Liver (tissue), 9 donors: ENCODE measurements around the gene RBX1. TPM values are rescaled to one million over a fixed set of nuclear protein-coding genes. Genes with fewer than 3 reads are reported as not detected.

Experiments used
- DNase-seq: peaks from one replicate; pipeline ENCODE4 v3.0.0-alpha.2; 2017; ENCODE audit warnings: low spot score
- H3K27ac ChIP-seq, 2 donors: one replicate each; pipeline ENCODE4 v1.7.0; 2013; ENCODE audit warnings: inconsistent platforms in 2 of 2, low read length in 2 of 2, control low read depth in 1 of 2, low read depth in 1 of 2, mild to moderate bottlenecking in 1 of 2
- H3K27me3 ChIP-seq, 4 donors: one replicate each; pipeline versions ENCODE4 v1.6.1 to v1.7.0; 2013; ENCODE audit warnings: low read length in 3 of 4, inconsistent platforms in 1 of 4, mild to moderate bottlenecking in 1 of 4, moderate library complexity in 1 of 4; ENCODE audit not compliant: control insufficient read depth in 4 of 4, insufficient read depth in 4 of 4
- H3K36me3 ChIP-seq, 4 donors: one replicate each; pipeline versions ENCODE4 v1.6.1 to v1.7.0; 2013; ENCODE audit warnings: low read length in 3 of 4, mild to moderate bottlenecking in 3 of 4, low read depth in 1 of 4, moderate library complexity in 1 of 4; ENCODE audit not compliant: control insufficient read depth in 4 of 4, insufficient read depth in 3 of 4
- H3K4me1 ChIP-seq, 4 donors: one replicate each; pipeline versions ENCODE4 v1.6.1 to v1.7.0; 2013; ENCODE audit warnings: low read length in 3 of 4, mild to moderate bottlenecking in 3 of 4, moderate library complexity in 1 of 4; ENCODE audit not compliant: control insufficient read depth in 4 of 4, insufficient read depth in 4 of 4
- H3K4me3 ChIP-seq, 3 donors: one replicate each; pipeline versions ENCODE4 v1.6.1 to v1.7.0; 2013; ENCODE audit warnings: low read length in 3 of 3, control low read depth in 1 of 3, low read depth in 1 of 3, mild to moderate bottlenecking in 1 of 3
- H3K9ac ChIP-seq, 2 donors: one replicate each; pipeline ENCODE4 v1.7.0; 2013; ENCODE audit warnings: low read length in 2 of 2, mild to moderate bottlenecking in 2 of 2, moderate library complexity in 2 of 2, control low read depth in 1 of 2, low read depth in 1 of 2
- H3K9me3 ChIP-seq, 4 donors: one replicate each; pipeline versions ENCODE4 v1.6.1 to v1.7.0; 2013; ENCODE audit warnings: low read length in 3 of 4; ENCODE audit not compliant: control insufficient read depth in 4 of 4
- CTCF ChIP-seq: fragments of 150-350 bp; IDR thresholded peaks from 2 replicates; pipeline ENCODE4 v1.5.1; 2017; ENCODE audit warnings: improper control_type of control experiment, low read depth, low read length; ENCODE audit not compliant: missing input control
- EGR1 ChIP-seq, 2 donors: IDR thresholded peaks; 2 replicates each; pipeline ENCODE4 v1.6.1; 2016 to 2018; ENCODE audit warnings: antibody characterized with exemption in 2 of 2, low read depth in 2 of 2
- FOXA1 ChIP-seq: IDR thresholded peaks from 2 replicates; pipeline ENCODE4 v1.6.1; 2016; ENCODE audit warnings: antibody characterized with exemption
- FOXA2 ChIP-seq: IDR thresholded peaks from 2 replicates; pipeline ENCODE4 v1.6.1; 2016; ENCODE audit warnings: antibody characterized with exemption
- GABPA ChIP-seq, 2 donors: IDR thresholded peaks in 1 of 2; conservative IDR thresholded peaks in 1 of 2; 2 replicates each; pipeline ENCODE4 v1.6.1; 2016; ENCODE audit warnings: antibody characterized with exemption in 2 of 2, mild to moderate bottlenecking in 1 of 2, moderate library complexity in 1 of 2
- HNF4A ChIP-seq, 2 donors: conservative IDR thresholded peaks; 2 replicates each; pipeline ENCODE4 v1.6.1; 2016; ENCODE audit warnings: antibody characterized with exemption in 2 of 2, mild to moderate bottlenecking in 2 of 2
- HNF4G ChIP-seq: IDR thresholded peaks from 2 replicates; pipeline ENCODE4 v1.6.1; 2016; ENCODE audit warnings: antibody characterized with exemption
- JUND ChIP-seq, 2 donors: IDR thresholded peaks; 2 replicates each; pipeline ENCODE4 v1.6.1; 2016; ENCODE audit warnings: antibody characterized with exemption in 2 of 2
- NR2F2 ChIP-seq: IDR thresholded peaks from 2 replicates; pipeline ENCODE4 v1.6.1; 2016; ENCODE audit warnings: antibody characterized with exemption
- RAD21 ChIP-seq, 2 donors: IDR thresholded peaks; 2 replicates each; pipeline ENCODE4 v1.6.1; 2016; ENCODE audit warnings: antibody characterized with exemption in 2 of 2, mild to moderate bottlenecking in 2 of 2
- REST ChIP-seq: IDR thresholded peaks from 2 replicates; pipeline ENCODE4 v1.6.1; 2016; ENCODE audit warnings: antibody characterized with exemption, mild to moderate bottlenecking
- RXRA ChIP-seq, 2 donors: IDR thresholded peaks; 2 replicates each; pipeline ENCODE4 v1.6.1; 2017 to 2018; ENCODE audit warnings: antibody characterized with exemption in 2 of 2, mild to moderate bottlenecking in 1 of 2
- SP1 ChIP-seq: IDR thresholded peaks from 2 replicates; pipeline ENCODE4 v1.6.1; 2018; ENCODE audit warnings: antibody characterized with exemption, mild to moderate bottlenecking
- TAF1 ChIP-seq: conservative IDR thresholded peaks from 2 replicates; pipeline ENCODE4 v1.6.1; 2016; ENCODE audit warnings: antibody characterized with exemption, mild to moderate bottlenecking
- YY1 ChIP-seq: IDR thresholded peaks from 2 replicates; pipeline ENCODE4 v1.6.1; 2016; ENCODE audit warnings: antibody characterized with exemption, mild to moderate bottlenecking
- ZBTB33 ChIP-seq: IDR thresholded peaks from 2 replicates; pipeline ENCODE4 v1.6.1; 2016; ENCODE audit warnings: antibody characterized with exemption
- WGBS: extraction: QIAGEN DNeasy Blood & Tissue Kit; methylation state at CpG from one replicate; pipeline ENCODE4 v1.1.7; 2013; 5-methylcytosine and 5-hydroxymethylcytosine counted together
- polyA plus RNA-seq, 2 donors: library from polyadenylated mRNA; stranded (reverse) in 1 of 2; unstranded in 1 of 2; fragments of 200-250 nt in 1 of 2; fragments of >200 nt in 1 of 2; fragmentation: Nextera tagmentation in 1 of 2; extraction: Ambion mirVana in 1 of 2; gene quantifications; one replicate each; pipeline versions ENCODE4 v1.2.1 to v1.2.3, GENCODE V29; 2013 to 2015
- total RNA-seq, 2 donors: library from RNA; depleted of rRNA; stranded (reverse); fragments of >200 nt; gene quantifications; one replicate each; pipeline ENCODE4 v1.2.3, GENCODE V29; 2014
- TF ChIP-seq, protein P1 (sequence below): IDR thresholded peaks from 2 replicates; pipeline ENCODE4 v1.6.1; 2016; ENCODE audit warnings: antibody characterized with exemption
- TF ChIP-seq, protein P2 (sequence below): IDR thresholded peaks from 2 replicates; pipeline ENCODE4 v1.6.1; 2016; ENCODE audit warnings: antibody characterized with exemption
- donor health status: healthy.
- donor health status: healthy.
- donor health status: healthy.
- donor health status: healthy.
- donor health status: healthy.

Gene RBX1
- total and polyA plus RNA-seq, 4 donors = 11.0 to 85.3 (median 46.0) TPM

- no peak overlapping the region for H3K27ac ChIP-seq
- H3K4me1 ChIP-seq = no peaks in the 10 kb centered on the region
- no peaks in the 10 kb centered on the region for H3K9me3 ChIP-seq
- no peaks in the 10 kb centered on the region for H3K27me3 ChIP-seq
- WGBS = 91% methylated on average over 7 of the region's 7 CpGs
- H3K4me3 ChIP-seq = no peak overlapping the region
- no peak for TF ChIP-seq TAF1
- TF ChIP-seq SP1 = no peak
- no peak for DNase-seq
- H3K9ac ChIP-seq = no peak overlapping the region
- peaks cover 4 to 41% (median 28%) of the 10 kb centered on the region in 4 donors for H3K36me3 ChIP-seq
Measured at GRCh38 chr22:40966726-40967085, 15.5 kb downstream of the RBX1 start.

DNA sequence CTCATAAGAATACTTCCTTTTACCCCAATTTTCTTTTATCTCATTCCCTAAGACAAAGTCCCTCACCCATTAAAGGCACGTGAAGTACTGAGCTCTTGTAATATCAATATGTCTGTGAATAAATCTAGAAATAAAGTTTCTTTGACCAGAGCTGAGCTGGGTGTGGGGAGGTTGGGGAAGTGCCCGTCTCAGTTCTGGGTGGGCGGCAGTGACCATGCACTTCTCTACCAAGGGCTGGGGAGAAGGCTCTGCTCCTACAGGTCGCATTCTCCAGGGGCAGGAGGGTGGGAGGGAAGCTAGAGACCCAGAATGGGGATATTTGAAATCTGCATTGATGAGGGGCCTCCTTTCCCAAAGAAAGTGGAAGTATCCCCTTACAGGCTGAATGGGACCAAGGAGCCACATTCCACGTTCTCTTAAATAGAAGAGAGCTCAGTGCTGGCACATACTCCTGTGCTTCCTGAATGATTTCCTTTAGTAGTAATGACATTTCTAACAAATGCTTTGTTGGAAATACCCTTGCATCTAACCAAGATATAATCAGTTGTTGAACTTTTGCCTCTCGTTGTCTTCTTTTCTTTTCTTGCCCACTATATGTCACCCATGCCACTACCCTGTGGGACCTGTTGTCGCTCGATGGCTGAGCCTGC, 16.1 kb downstream of the RBX1 start:
- TF ChIP-seq GABPA (IDR thresholded peaks at IDR 0.05 in 1 of 2, conservative IDR thresholded peaks at IDR 0.05 in 1 of 2) (no peak), YY1 (no peak), HNF4A (conservative IDR thresholded peaks at IDR 0.05) (no peak)
- H3K27ac ChIP-seq = no peak overlapping the region

GRCh38 chr22:40972587-40972986, 21.4 kb downstream of the RBX1 start:
- Histone ChIP-seq H3K9me3 (no peaks in the 10 kb centered on the region), H3K4me3 (no peak overlapping the region), H3K27me3 (no peaks in the 10 kb centered on the region), H3K36me3 (peaks cover 8 to 29% (median 16%) of the 10 kb centered on the region in 4 donors), H3K4me1 (no peaks in the 10 kb centered on the region), H3K27ac (no peak overlapping the region), H3K9ac (no peak overlapping the region)
- DNase-seq = no peak
- TF ChIP-seq EGR1 (IDR thresholded peaks at IDR 0.05; ENCODE audit: low read depth in 2 of 2) (no peak), SP1 (no peak), REST (no peak), YY1 (no peak), RAD21 (IDR thresholded peaks at IDR 0.05) (no peak), HNF4G (no peak), FOXA2 (no peak), HNF4A (conservative IDR thresholded peaks at IDR 0.05) (no peak), GABPA (IDR thresholded peaks at IDR 0.05 in 1 of 2, conservative IDR thresholded peaks at IDR 0.05 in 1 of 2) (no peak), RXRA (IDR thresholded peaks at IDR 0.05) (no peak), FOXA1 (no peak), TAF1 (no peak), NR2F2 (no peak), CTCF (no peak), JUND (IDR thresholded peaks at IDR 0.05) (no peak), ZBTB33 (no peak)
- TF ChIP-seq, protein P1, sequence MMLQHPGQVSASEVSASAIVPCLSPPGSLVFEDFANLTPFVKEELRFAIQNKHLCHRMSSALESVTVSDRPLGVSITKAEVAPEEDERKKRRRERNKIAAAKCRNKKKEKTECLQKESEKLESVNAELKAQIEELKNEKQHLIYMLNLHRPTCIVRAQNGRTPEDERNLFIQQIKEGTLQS = no peak
- TF ChIP-seq, protein P2, sequence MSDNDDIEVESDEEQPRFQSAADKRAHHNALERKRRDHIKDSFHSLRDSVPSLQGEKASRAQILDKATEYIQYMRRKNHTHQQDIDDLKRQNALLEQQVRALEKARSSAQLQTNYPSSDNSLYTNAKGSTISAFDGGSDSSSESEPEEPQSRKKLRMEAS = no peak
- 97% methylated on average over 6 of the region's 6 CpGs for WGBS

More for the DNA sequence above, 16.1 kb downstream of the RBX1 start:
- Histone ChIP-seq H3K9me3 (no peaks in the 10 kb centered on the region), H3K27me3 (no peaks in the 10 kb centered on the region), H3K4me1 (no peaks in the 10 kb centered on the region), H3K9ac (no peak overlapping the region), H3K4me3 (no peak overlapping the region), H3K36me3 (peaks cover 4 to 45% (median 28%) of the 10 kb centered on the region in 4 donors)
- no peak for DNase-seq
- 89% methylated on average over 8 of the region's 8 CpGs for WGBS
